RKO (cell line): ENCODE data around the gene OR52E2.
"Not testable (repeated sequence)": the region's sequence is repeated elsewhere in the genome, so short reads cannot be mapped to it uniquely, and the experiment has no call there.

Experiments
- DNase-seq: peaks from one replicate; pipeline ENCODE4 v3.0.0-alpha.2; 2016; ENCODE audit warnings: low spot score

OR52E2 gene

DNA sequence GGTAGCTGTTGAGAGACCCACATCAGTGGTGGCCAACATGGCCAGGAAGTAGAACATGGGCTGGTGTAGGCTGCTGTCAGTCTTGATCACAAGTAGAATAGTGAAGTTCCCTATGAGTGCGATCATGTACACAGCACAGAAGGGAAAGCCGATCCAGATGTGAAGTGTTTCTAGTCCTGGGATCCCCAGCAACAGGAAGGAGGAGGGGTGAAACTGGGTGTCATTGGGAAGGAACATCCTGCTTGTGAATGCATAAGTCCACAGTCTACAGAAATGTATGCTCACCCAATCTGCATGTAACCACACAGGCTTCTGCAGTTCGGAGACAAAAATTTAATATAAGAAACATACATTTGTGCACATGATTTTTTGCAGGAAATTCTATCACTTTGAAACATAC lies at the start of gene OR52E2:
OR52E2 (minus strand) TSS at position 237 of the 400 bp plus-strand sequence; CDS start at position 237, 0 bp downstream.
- DNase-seq = no peak

GRCh38 chr11:5107285-5107684 lies 47.9 kb upstream of the OR52E2 start:
- no peak for DNase-seq

GRCh38 chr11:5103066-5103465 lies 43.6 kb upstream of the OR52E2 start:
- DNase-seq = no peak

DNA sequence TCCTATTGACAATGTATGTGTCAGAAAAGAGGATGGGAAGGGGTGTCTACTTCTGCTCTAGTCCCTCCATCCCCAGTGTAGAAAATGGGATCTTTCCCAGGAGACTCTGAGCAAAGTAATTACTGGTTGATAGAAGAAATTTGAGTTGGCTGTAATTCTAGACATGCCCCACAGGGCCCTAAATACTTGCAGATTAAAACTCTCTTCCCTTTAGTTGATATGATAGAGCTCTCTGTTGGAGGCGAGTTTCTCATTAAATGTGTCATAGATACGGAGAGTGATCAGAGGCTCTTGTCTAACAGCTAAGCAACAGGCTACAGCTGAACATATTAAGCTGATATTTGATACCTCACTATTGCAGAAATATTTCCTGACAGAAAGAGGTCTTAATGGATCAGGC lies 42.8 kb upstream of the OR52E2 start:
- DNase-seq = no peak

- no peak for DNase-seq
These were observed 36.6 kb upstream of the OR52E2 start for GRCh38 chr11:5096011-5096410.

GRCh38 chr11:5092821-5093585 lies 33.6 kb upstream of the OR52E2 start:
- DNase-seq = no peak

GRCh38 chr11:5090668-5091067 lies 31.2 kb upstream of the OR52E2 start:
- no peak for DNase-seq

DNA sequence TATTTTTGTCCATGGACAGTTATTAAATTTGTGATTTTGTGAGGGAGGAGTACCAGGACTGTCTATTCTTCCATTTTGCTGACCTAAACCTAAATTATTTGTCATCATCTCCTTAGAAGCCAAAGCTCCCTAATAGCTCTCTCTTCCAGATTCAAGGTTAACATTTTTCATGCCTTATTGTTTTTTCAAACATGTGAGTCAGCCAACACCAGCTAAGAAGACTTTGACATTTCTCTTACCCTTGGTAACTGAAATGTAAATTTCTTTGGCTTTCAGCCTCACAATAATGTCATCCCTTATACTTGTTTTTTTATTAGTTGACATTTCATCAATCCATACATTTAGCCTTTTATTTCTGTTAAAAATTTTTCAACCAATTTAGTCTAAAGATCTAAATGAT lies 29.1 kb upstream of the OR52E2 start:
- no peak for DNase-seq

DNA sequence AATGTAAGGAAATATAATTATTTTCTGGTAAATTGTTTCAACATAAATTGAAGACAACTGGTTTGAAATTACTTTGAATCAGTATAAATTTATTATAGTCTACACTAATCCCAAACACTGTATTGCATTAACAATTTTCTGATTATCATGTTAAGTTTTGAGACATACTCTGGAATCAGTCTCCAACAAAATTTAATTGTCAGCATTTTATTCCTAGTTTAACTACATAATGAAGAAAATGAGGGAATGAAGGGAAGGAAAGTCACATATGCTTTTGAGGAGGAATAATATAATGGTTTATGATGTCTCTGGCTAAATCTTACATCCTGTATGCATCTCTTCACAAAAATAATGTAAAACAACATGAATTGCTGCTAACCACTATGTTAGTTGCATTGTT lies 24.2 kb upstream of the OR52E2 start:
- DNase-seq = no peak

GRCh38 chr11:5081405-5081804 lies 22.0 kb upstream of the OR52E2 start:
- DNase-seq = no peak

DNA sequence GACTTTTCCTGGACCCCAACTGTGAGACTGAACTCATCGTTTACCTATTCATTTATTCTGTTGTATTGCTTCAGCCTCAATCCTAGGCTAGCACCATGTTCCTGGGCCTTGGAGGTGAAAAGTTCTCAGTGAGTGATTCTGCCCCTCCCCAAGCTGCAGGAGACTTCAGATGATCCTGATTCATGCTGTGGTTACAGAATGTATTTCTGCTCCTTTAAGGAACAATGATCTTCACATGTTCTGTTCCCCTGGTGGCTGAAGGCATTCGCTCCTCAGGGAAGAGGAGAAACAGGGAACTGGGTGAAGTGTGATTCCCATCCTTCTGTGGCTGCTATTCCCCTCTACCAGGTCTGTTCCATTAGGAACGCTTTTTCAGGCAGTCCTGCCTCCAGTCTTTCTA lies 12.4 kb upstream of the OR52E2 start:
- no peak for DNase-seq

DNA sequence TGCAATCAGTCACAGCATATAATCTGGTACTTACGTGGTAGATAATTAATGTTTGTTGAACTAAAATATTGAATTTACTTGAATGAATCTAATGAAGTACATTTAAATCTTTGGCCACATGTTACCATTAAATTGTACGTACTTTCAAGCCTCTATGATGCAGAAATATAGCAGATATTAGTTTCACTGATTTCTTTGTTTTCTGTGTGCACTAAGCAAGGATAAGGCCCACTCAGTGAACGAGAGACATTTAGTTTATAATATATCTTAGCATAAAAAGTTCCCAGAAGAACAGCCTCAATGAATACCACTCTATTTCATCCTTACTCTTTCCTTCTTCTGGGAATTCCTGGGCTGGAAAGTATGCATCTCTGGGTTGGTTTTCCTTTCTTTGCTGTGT lies 9.8 kb upstream of the OR52E2 start, which contains the start of gene OR52E1:
OR52E1 (plus strand) TSS at position 301 of the 400 bp plus-strand sequence.
- DNase-seq = no peak

GRCh38 chr11:5065027-5065426 lies 5.6 kb upstream of the OR52E2 start:
- no peak for DNase-seq

DNA sequence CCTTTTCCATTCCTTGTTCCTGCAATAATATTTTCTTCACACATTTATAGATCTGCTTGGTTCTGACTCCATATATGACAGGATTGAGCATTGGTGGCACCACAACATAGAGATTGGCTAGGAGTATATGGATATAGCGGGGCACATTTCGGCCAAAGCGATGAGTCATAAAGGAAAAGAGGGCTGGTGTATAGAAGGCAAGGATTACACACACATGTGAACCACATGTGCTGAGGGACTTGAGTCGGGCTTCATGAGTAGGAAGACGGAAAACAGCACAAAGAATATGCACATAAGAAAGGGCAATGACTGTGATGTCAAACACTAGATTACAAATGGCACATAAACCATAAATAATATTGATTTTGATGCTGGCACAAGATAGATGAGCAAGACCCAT lies 748 bp downstream of the OR52E2 start:
- DNase-seq = not testable (repeated sequence)

DNA sequence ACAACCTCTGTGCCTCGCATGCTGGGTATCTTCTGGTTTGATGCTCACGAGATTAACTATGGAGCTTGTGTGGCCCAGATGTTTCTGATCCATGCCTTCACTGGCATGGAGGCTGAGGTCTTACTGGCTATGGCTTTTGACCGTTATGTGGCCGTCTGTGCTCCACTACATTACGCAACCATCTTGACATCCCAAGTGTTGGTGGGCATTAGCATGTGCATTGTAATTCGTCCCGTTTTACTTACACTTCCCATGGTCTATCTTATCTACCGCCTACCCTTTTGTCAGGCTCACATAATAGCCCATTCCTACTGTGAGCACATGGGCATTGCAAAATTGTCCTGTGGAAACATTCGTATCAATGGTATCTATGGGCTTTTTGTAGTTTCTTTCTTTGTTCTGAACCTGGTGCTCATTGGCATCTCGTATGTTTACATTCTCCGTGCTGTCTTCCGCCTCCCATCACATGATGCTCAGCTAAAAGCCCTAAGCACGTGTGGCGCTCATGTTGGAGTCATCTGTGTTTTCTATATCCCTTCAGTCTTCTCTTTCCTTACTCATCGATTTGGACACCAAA lies 12.6 kb downstream of the OR52E2 start:
- no peak for DNase-seq

DNA sequence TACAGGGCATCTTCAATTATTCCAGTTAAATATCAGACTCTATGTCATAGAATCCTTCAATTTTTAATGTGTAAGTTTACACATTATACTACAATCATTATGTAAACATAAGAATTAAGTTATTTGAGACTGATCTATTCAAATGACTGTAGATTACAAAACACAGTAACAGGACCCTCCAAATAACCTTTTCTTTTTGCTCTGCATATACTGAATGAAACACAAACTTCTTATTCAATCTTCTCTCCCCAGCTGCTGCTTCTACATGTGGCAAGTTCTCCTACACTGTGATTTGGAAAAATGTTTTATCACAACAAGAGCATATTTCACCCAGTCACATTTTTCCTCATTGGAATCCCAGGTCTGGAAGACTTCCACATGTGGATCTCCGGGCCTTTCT lies 13.2 kb downstream of the OR52E2 start, which contains the start of gene OR52J3:
OR52J3 (plus strand) TSS at position 301 of the 400 bp plus-strand sequence; CDS start at position 301, 0 bp downstream.
- no peak for DNase-seq

- peak; percentile 2 for DNase-seq
These were observed 16.0 kb downstream of the OR52E2 start for GRCh38 chr11:5043380-5043779.

DNA sequence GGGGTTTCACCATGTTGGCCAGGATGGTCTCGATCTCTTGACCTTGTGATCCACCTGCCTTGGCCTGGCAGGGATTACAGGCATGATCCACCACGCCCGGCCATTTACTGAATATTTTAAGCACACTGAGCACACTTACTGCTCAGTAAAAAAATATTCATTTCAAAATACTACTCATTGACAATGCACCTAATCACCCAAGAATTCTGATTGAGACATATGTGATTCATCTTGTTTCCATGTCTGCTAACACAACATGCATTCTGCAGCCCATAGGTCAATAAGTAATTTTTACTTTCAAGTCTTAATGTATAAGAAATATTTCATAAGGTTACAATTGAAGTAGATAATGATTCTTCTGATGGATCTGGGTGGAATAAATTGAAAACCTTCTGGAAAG lies 17.3 kb downstream of the OR52E2 start:
- peak; percentile 1 for DNase-seq

DNA sequence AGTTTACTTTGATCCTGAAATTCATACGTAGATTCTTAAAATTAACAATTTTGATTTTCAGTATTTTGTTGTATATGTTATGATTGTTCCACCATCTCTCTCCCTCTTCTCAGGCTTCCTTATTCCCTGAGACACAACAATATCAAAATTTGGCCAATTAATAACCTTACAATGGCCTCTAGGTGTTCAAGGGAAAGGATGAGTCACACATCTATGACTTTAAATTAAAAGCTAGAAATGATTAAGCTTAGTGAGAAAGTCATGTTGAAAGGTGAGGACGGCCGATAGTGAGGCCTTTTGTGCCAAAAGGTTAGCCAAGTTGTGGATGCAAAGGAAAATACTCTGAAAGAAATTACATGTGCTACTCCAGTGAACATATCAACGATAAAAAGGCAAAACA lies 18.6 kb downstream of the OR52E2 start:
- DNase-seq = no peak

DNA sequence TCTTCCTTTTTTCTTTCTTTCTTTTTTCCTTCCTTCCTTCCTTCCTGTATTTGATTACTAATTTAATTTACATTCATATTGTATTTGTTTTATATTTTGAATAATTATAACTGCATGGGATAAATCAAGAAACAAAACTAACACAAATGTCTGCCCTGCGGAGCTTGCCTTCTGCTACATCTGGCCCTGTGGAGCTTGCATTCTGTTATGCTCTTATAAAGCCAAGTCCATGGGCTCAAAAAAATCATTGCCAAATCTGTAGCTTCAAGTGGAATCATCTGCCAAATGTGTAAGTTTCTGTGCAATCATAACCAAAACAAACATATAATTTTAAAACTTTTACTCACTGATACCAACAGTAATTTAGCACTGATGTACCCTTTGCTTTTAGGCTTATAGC lies 21.1 kb downstream of the OR52E2 start:
- no peak for DNase-seq

DNA sequence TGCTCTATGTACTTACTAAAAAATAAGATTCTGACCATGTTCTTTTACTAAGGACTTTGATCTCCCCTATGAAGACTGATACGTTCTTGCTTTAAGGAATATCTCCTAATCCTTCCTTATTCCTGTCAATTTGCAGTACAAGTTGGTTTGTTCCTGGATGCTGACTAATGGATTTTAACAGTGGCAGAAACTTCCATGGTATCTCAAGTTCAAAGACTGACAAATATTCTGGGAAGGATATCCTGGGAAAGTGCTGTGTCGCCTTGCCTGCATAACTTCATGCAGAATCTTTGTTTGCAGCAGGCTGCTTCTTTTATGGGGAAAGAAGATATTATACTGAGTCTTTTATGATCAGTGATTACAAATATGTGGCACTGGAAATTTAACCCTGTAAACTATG lies 21.5 kb downstream of the OR52E2 start:
- no peak for DNase-seq

GRCh38 chr11:5036669-5037068 lies 22.8 kb downstream of the OR52E2 start:
- no peak for DNase-seq

GRCh38 chr11:5021996-5022395 lies 37.4 kb downstream of the OR52E2 start:
- DNase-seq = no peak

DNA sequence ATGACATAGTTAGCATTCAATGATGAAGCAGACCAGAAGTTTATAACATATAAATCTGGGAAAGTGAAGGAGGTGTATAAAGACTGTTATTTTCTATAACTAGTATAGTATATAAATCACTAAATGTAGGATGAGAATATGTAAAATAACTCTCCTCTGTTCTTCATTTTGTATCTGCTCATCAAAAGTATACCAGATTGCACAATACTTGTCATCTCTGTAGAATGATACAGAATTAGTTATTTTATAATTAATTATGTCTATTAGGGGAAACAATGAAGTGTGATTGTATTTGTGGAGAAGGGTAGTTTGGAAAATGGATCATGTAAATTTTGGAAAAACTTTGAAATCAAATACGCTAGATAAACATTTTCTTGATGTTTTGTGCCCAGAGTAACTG lies 46.4 kb downstream of the OR52E2 start:
- no peak for DNase-seq
